ENCODE results near the gene HLA-DQA2.
"Not testable (repeated sequence)": the region's sequence is repeated elsewhere in the genome, so short reads cannot be mapped to it uniquely, and the experiment has no call there.

Gene HLA-DQA2

DNA sequence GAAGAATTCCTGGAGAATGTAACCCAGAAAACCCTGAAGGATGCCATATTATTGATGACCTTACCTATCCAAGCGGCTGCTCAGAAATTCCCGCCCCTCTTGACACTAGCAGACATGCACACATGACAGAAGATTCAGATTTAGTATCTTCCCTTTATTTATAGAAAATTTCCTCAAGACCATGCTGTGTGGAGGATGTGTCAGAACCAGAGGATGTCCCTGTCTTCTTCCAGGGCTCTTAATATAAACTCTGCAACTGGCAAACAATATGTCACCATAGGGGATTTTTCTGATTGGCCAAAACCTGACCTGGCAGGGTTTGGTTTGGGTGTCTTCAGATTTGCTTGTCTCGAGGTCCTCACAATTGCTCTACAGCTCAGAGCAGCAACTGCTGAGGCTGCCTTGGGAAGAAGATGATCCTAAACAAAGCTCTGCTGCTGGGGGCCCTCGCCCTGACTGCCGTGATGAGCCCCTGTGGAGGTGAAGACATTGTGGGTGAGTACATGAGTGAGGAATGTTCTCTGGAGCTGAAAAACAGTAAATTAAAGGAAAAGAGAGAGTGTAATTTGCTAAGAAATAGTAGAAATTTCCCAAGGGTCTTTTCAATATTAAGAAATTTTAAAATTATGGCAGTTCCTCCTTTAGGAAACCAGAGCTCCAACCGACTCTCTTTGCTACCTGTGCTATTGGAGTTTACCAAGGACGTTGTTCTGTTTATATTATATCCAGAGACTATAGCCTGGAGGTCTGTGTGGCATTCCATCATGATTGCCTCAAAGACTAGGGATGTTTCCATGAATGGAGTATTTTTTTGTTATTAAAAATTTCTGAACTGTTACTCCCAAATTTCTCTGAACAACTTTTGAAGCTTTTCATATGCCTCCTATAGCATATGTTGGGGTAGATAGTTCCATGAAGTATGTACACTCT, at the start of gene HLA-DQA2:
TSS of gene HLA-DQA2 (plus strand) at position 361 of the 930 bp plus-strand sequence. CDS start at position 414, 53 bp downstream.
- no peak for DNase-seq

GRCh38 chr6:32692019-32692418, 49.2 kb upstream of the HLA-DQA2 start:
- no peak for DNase-seq

GRCh38 chr6:32697031-32697430, 44.2 kb upstream of the HLA-DQA2 start:
- no peak for DNase-seq

DNA sequence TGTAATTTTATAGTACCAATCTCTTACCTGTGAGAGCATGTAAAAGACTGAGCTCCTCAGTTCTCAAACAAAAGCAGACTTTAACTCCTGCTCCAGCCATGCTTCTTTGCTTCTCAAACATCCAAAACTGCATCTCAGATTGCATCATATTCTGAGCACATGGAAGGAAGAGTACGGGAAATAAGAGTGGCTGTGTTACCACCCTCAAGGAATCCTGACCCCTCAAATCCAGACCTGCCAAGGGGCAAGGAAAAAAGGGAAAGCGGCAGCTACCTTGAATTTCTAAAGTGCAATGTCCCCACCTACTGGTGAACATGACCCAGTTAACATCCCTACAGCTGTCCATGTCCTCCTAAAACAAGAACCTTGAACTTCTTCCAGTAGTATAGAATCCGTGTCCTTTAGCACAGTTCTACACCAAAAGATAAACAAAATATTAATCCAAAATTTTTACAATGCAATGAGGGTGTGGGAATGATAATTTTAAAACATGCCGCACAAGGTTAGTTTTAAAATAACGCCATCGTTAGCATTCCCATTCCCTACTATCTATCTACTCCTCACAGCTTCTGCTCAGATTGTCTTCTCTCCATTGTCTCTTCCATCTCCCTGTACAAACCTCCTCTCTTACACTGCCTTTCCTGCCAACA, 40.7 kb upstream of the HLA-DQA2 start:
- no peak for DNase-seq

GRCh38 chr6:32703347-32703746, 37.8 kb upstream of the HLA-DQA2 start:
- no peak for DNase-seq

GRCh38 chr6:32705164-32705563, 36.0 kb upstream of the HLA-DQA2 start:
- DNase-seq = not testable (repeated sequence)

- no peak for DNase-seq
These were observed 31.6 kb upstream of the HLA-DQA2 start for GRCh38 chr6:32709625-32710024.

GRCh38 chr6:32713241-32713640, 27.9 kb upstream of the HLA-DQA2 start:
- DNase-seq = no peak

GRCh38 chr6:32716396-32716795, 24.8 kb upstream of the HLA-DQA2 start:
- DNase-seq = no peak

DNA sequence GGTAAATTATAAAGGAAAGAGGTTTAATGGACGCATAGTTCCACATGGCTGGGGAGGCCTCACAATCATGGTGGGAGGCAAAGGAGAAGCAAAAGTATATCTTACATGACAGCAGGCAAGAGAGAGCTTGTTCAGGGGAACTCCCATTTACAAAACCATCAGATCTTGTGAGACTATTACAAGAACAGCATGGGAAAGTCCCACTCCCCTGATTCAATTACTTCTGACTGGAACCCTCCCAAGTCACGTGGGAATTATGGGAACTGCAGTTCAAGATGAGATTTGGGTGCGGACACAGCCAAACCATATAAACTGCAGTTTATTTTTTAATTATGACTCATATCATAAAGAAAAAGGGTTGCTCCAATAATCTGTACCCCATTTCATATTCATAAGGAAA, 22.3 kb upstream of the HLA-DQA2 start:
- no peak for DNase-seq

GRCh38 chr6:32738126-32738525, 3.1 kb upstream of the HLA-DQA2 start:
- DNase-seq = no peak

GRCh38 chr6:32742374-32742773, 1.2 kb downstream of the HLA-DQA2 start:
- DNase-seq = no peak

GRCh38 chr6:32744776-32745175, 3.6 kb downstream of the HLA-DQA2 start:
- no peak for DNase-seq

GRCh38 chr6:32745649-32746048, 4.5 kb downstream of the HLA-DQA2 start:
- DNase-seq = not testable (repeated sequence)

- no peak for DNase-seq
These were observed 11.4 kb downstream of the HLA-DQA2 start for GRCh38 chr6:32752580-32752979.

DNA sequence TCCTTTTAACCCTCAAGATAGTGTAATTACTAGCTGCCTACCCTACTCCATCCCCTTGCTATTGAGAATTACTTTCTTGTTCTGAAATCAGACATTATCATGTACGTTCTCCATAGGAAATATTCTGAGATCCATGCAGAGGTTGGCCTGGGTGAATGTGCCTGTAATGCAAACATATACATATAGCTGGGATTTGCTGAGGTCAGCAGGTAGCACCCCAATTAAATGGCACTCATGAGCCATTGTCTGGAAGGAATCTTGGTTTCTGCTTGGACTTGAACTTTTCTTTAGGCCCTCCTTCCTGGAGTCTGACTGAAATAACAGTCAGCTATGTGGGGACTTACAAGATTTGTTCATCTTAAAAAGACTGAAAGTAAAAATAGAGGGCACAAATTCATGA, 18.5 kb downstream of the HLA-DQA2 start:
- no peak for DNase-seq

GRCh38 chr6:32761072-32761471, 19.9 kb downstream of the HLA-DQA2 start:
- no peak for DNase-seq

DNA sequence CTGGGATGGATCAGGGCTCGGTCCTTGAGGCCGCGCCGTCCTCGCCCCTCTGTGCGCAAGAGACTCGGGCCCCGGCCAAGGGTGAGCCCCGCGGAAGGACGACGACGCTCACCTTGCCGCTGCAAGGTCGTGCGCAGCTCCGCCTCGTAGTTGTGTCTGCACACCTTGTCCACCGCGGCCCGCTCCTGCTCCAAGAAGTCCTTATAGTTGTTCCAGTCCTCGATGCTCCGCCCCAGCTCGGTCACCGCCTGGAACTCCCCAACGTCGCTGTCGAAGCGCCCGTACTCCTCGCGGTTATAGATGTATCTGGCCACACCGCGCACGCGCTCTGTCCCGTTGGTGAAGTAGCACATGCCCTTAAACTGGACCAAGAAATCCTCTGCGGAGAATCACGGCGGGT, 20.4 kb downstream of the HLA-DQA2 start:
- DNase-seq = no peak

DNA sequence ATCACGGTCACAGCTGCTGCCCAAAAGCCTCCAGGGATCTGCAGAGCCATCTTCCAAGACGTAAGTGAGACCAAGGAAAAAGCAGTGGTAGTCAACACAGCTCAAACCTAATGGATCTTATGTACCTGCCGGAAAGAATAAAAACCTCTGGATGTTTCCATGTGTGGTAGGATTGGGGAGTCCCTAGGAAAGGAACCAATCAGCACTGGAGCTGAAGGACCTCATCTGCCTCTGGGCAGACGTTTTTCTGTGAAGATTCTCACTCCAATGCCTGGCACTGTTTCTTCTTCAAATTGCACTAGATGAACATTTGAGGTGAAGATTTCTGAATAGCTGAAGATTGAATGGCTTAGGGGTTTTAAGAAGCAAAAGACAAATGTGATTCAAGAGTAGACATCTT, 22.2 kb downstream of the HLA-DQA2 start, which contains the start of gene HLA-DQB2:
TSS of gene HLA-DQB2 (minus strand) at position 112 of the 400 bp plus-strand sequence. CDS start at position 50, 62 bp downstream.
- DNase-seq = no peak

- no peak for DNase-seq
These were observed 22.9 kb downstream of the HLA-DQA2 start for GRCh38 chr6:32764048-32764447.

DNA sequence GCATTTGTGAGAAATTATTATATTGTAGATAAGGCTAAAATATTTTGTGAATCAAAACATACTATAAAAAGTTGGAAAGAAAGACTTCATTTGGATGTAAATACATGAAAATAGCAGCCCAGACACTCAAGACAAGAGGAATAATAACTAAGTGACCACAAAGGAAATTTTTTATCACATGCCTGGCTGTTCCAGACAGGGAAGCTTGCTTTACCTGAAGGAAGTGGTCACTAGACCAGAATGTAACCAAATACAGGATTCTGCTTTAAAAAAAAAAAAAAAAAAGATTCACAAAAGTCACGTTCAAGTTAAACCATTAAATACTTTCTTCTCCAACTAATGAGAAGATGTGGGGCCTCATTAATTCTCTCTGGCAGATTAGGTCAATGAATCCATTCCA, 31.5 kb downstream of the HLA-DQA2 start:
- no peak for DNase-seq

DNA sequence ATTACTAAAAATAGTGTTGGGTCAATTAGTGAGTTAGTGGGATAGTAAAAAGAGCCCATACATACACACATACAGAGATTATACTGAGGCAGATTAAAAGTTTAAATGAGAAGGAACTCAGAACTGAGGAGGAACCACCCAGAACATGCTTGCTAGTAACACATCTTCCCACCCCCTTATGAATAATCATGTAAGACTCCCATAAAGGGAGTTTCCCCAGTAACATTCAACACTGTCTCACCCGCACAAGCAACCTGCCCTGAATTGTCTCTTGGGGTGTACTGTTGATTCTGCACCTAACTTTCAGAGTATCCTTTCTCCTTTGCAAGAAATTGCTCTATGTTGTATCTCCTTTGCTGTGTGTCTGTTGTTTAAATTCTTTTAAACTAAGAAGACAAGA, 33.2 kb downstream of the HLA-DQA2 start:
- no peak for DNase-seq

GRCh38 chr6:32775071-32775470, 33.9 kb downstream of the HLA-DQA2 start:
- no peak for DNase-seq

GRCh38 chr6:32779036-32779435, 37.8 kb downstream of the HLA-DQA2 start:
- DNase-seq = no peak

All from NCI-H2081 treated with DMSO at 0.1 percent for 48 hours (cell line).